HepG2 (cell line): ENCODE measurements around the gene ELOVL2. TPM values are rescaled to one million over a fixed set of nuclear protein-coding genes. Genes with fewer than 3 reads are reported as not detected.

Experiments used
- CBX1 ChIP-seq: IDR thresholded peaks from one replicate; pipeline ENCODE4 v1.6.1; 2016; ENCODE audit warnings: antibody characterized with exemption, low read depth
- CREB1 ChIP-seq, 2 experiments: fragments of 450-650 bp in 1 of 2; IDR thresholded peaks; 2 replicates each; pipeline ENCODE4 v1.6.1; 2016 to 2017; ENCODE audit warnings: control low read depth in 1 of 2, mild to moderate bottlenecking in 1 of 2, missing compliant biosample characterization in 1 of 2, missing genetic modification characterization in 1 of 2
- HHEX ChIP-seq: IDR thresholded peaks from 2 replicates; pipeline ENCODE4 v1.6.1; 2016; ENCODE audit warnings: control low read depth
- HMG20A ChIP-seq: IDR thresholded peaks from 2 replicates; pipeline ENCODE4 v1.6.1; 2016; ENCODE audit warnings: borderline replicate concordance
- MBD4 ChIP-seq: IDR thresholded peaks from 2 replicates; pipeline ENCODE4 v1.6.1; 2012; ENCODE audit warnings: low read length, inconsistent platforms, borderline replicate concordance
- MXI1 ChIP-seq: IDR thresholded peaks from 3 replicates; pipeline ENCODE4 v1.6.1; 2012; ENCODE audit warnings: low read depth, low read length, inconsistent platforms, borderline replicate concordance
- NCOA2 ChIP-seq: sonication (generic); formaldehyde crosslinking; IDR thresholded peaks from 2 replicates; pipeline ENCODE4 v1.8.0; 2022; ENCODE audit warnings: inconsistent platforms
- POGZ ChIP-seq: sonication (generic); formaldehyde crosslinking; IDR thresholded peaks from 2 replicates; pipeline ENCODE4 v1.4.0; 2020; ENCODE audit warnings: mild to moderate bottlenecking, missing genetic modification reagents
- RERE ChIP-seq: IDR thresholded peaks from 2 replicates; pipeline ENCODE4 v1.6.1; 2016; ENCODE audit warnings: low read depth, missing genetic modification reagents, missing compliant biosample characterization
- SMAD3 ChIP-seq: sonication (generic); formaldehyde crosslinking; IDR thresholded peaks from 2 replicates; pipeline ENCODE4 v1.4.0; 2020; ENCODE audit warnings: missing genetic modification reagents
- TGIF2 ChIP-seq: IDR thresholded peaks from 2 replicates; pipeline ENCODE4 v1.6.1; 2016; ENCODE audit warnings: control low read depth, missing compliant biosample characterization
- ZNF44 ChIP-seq: sonication (generic); formaldehyde crosslinking; IDR thresholded peaks from 2 replicates; pipeline ENCODE4 v1.5.1; 2020; ENCODE audit warnings: mild to moderate bottlenecking, missing genetic modification reagents
- ZNF672 ChIP-seq: sonication (generic); formaldehyde crosslinking; IDR thresholded peaks from 2 replicates; pipeline ENCODE4 v1.8.1; 2022; ENCODE audit warnings: missing genetic modification reagents
- ZNF780A ChIP-seq: sonication (generic); formaldehyde crosslinking; IDR thresholded peaks from 2 replicates; pipeline ENCODE4 v1.8.0; 2022; ENCODE audit warnings: mild to moderate bottlenecking, missing genetic modification reagents, moderate library complexity
- polyA plus RNA-seq, 8 experiments: library from polyadenylated mRNA; depleted of rRNA in 3 of 8; stranded (reverse) in 7 of 8; unstranded in 1 of 8; fragments of >200 nt; fragmentation: Illumina TruSeq in 4 of 8; extraction: Trizol in 4 of 8; gene quantifications; 2 replicates each; pipeline versions ENCODE4 v1.2.1 to v1.2.3, GENCODE V29; 2011 to 2016; ENCODE audit warnings: low read depth in 4 of 8, missing spikeins in 1 of 8, mixed read lengths in 1 of 8; ENCODE audit not compliant: insufficient read depth in 1 of 8
- total RNA-seq, 5 experiments: library from RNA; depleted of rRNA; stranded (reverse); fragments of >200 nt; fragmentation: Illumina TruSeq; extraction: Trizol; gene quantifications; 2 replicates each; pipeline ENCODE4 v1.2.3, GENCODE V29; 2016; ENCODE audit warnings: low read depth in 1 of 5
- TF ChIP-seq, protein P1 (sequence below): sonication (generic); formaldehyde crosslinking; IDR thresholded peaks from 2 replicates; pipeline ENCODE4 v1.4.0; 2020; ENCODE audit warnings: missing genetic modification reagents
- TF ChIP-seq, protein P2 (sequence below): sonication (generic); formaldehyde crosslinking; IDR thresholded peaks from 2 replicates; pipeline ENCODE4 v1.8.0; 2022; ENCODE audit warnings: missing genetic modification reagents, mild to moderate bottlenecking, inconsistent platforms, borderline replicate concordance
- TF ChIP-seq, protein P3 (sequence below): sonication (generic); formaldehyde crosslinking; IDR thresholded peaks from 2 replicates; pipeline ENCODE4 v1.5.1; 2020; ENCODE audit warnings: mild to moderate bottlenecking, missing genetic modification reagents

The ELOVL2 gene
- total and polyA plus RNA-seq, 2 of the 13 experiments (the other 11 are each of a cell fraction or from before 2014, with no cell fraction given) = 43.6 to 65.4 TPM

GRCh38 chr6:11066505-11067347 is 22.6 kb upstream of the ELOVL2 start (continued):
- TF ChIP-seq RERE (peak; percentile 77; the same call in 1 of the 2 replicates), ZNF672 (CRISPR knock-in tag) (no peak), ZNF780A (CRISPR knock-in tag) (no peak), MXI1 (peak; percentile 67; the same call in 1 of the 3 replicates), HHEX (CRISPR knock-in tag) (peak; percentile 32; the same call in 1 of the 2 replicates), CREB1 (IDR thresholded peaks at IDR 0.05) (peak; percentile 48; the same call in 1 of the 2 replicates), CREB1 (CRISPR knock-in tag; IDR thresholded peaks at IDR 0.05) (peak; percentile 76), POGZ (CRISPR knock-in tag) (peak; percentile 37; the same call in 1 of the 2 replicates), HMG20A (CRISPR knock-in tag) (peak; percentile 49; the same call in 1 of the 2 replicates), TGIF2 (CRISPR knock-in tag) (0 out of 2 replicates have a peak, but pooled peaks have one; percentile 6), NCOA2 (peak; percentile 72), MBD4 (no peak; the same call in 1 of the 2 replicates), ZNF44 (CRISPR knock-in tag) (0 out of 2 replicates have a peak, but pooled peaks have one; percentile 9), CBX1 (no peak), SMAD3 (CRISPR knock-in tag) (0 out of 2 replicates have a peak, but pooled peaks have one; percentile 32)
- TF ChIP-seq, protein P1, sequence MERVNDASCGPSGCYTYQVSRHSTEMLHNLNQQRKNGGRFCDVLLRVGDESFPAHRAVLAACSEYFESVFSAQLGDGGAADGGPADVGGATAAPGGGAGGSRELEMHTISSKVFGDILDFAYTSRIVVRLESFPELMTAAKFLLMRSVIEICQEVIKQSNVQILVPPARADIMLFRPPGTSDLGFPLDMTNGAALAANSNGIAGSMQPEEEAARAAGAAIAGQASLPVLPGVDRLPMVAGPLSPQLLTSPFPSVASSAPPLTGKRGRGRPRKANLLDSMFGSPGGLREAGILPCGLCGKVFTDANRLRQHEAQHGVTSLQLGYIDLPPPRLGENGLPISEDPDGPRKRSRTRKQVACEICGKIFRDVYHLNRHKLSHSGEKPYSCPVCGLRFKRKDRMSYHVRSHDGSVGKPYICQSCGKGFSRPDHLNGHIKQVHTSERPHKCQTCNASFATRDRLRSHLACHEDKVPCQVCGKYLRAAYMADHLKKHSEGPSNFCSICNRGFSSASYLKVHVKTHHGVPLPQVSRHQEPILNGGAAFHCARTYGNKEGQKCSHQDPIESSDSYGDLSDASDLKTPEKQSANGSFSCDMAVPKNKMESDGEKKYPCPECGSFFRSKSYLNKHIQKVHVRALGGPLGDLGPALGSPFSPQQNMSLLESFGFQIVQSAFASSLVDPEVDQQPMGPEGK (CRISPR knock-in tag) = peak; percentile 30; the same call in 1 of the 2 replicates
- TF ChIP-seq, protein P2, sequence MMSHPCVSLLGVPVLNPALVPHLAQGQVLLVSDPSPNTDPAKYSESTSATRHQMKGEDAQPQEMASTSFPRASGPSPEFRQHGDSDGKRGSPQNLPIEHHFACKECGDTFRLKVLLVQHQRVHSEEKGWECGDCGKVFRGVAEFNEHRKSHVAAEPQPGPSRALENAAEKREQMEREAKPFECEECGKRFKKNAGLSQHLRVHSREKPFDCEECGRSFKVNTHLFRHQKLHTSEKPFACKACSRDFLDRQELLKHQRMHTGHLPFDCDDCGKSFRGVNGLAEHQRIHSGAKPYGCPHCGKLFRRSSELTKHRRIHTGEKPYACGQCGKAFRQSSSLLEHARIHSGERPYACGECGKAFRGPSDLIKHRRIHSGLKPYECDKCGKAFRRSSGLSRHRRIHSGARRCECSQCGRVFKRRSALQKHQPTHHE (CRISPR knock-in tag) = no peak
- TF ChIP-seq, protein P3, sequence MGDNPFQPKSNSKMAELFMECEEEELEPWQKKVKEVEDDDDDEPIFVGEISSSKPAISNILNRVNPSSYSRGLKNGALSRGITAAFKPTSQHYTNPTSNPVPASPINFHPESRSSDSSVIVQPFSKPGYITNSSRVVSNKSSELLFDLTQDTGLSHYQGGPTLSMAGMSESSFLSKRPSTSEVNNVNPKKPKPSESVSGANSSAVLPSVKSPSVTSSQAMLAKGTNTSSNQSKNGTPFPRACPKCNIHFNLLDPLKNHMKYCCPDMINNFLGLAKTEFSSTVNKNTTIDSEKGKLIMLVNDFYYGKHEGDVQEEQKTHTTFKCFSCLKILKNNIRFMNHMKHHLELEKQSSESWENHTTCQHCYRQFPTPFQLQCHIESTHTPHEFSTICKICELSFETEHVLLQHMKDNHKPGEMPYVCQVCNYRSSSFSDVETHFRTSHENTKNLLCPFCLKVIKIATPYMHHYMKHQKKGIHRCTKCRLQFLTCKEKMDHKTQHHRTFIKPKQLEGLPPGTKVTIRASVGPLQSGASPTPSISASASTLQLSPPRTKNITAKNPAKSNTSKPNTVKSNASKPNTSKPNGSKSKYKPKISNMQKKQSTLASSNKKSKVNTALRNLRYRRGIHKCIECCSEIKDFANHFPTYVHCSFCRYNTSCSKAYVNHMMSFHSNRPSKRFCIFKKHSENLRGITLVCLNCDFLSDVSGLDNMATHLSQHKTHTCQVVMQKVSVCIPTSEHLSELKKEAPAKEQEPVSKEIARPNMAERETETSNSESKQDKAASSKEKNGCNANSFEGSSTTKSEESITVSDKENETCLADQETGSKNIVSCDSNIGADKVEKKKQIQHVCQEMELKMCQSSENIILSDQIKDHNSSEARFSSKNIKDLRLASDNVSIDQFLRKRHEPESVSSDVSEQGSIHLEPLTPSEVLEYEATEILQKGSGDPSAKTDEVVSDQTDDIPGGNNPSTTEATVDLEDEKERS (CRISPR knock-in tag) = 0 out of 2 replicates have a peak, but pooled peaks have one; percentile 15
